LoVo (cell line): ENCODE measurements around the gene EPC1.
"Not testable (repeated sequence)": the region's sequence is repeated elsewhere in the genome, so short reads cannot be mapped to it uniquely, and the experiment has no call there.

Experiments used
- DNase-seq: peaks from one replicate; pipeline ENCODE4 v3.0.0-alpha.2; 2016; ENCODE audit warnings: low spot score

The EPC1 gene, protein sequence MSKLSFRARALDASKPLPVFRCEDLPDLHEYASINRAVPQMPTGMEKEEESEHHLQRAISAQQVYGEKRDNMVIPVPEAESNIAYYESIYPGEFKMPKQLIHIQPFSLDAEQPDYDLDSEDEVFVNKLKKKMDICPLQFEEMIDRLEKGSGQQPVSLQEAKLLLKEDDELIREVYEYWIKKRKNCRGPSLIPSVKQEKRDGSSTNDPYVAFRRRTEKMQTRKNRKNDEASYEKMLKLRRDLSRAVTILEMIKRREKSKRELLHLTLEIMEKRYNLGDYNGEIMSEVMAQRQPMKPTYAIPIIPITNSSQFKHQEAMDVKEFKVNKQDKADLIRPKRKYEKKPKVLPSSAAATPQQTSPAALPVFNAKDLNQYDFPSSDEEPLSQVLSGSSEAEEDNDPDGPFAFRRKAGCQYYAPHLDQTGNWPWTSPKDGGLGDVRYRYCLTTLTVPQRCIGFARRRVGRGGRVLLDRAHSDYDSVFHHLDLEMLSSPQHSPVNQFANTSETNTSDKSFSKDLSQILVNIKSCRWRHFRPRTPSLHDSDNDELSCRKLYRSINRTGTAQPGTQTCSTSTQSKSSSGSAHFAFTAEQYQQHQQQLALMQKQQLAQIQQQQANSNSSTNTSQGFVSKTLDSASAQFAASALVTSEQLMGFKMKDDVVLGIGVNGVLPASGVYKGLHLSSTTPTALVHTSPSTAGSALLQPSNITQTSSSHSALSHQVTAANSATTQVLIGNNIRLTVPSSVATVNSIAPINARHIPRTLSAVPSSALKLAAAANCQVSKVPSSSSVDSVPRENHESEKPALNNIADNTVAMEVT

DNA sequence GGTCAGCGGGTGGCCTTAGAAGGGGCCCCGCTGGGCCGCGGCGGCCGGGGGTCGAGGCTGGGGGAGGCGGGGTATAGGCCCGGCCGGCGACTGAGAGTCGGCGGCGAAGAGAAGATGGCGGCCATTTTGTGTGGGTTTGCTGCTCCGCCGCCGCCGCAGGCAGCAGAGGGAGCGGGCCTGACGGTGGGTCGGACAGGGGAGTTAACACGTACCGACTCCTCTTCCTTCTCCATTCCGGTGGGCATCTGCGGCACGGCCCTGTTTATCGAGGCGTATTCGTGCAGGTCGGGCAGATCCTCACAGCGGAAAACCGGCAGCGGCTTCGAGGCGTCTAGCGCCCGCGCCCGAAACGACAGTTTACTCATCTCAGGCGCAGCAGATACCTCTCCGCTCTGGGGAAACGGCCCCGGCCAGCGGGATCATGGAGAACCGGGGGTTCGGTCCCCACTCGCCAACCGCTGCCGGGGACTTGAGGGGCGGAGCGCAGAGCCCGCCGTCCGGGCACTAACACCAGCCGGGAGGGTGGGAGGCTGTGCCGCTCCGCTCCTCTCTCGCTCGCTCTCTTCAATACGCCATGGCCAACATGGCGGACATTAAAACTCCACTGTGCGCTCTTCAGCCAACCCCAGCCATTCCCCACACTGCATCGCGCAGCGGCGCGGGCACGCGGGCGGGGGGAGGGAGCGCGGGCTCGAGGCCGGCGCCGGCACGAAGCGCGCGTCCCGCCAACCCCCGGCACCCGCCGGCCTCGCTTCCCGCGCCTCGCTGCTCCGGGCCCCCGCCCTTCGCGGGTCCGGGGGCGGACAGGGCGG lies at the start of gene EPC1:
TSS of gene EPC1 (minus strand) at position 608 of the 812 bp plus-strand sequence. CDS start at position 365, 243 bp downstream.
- DNase-seq, result peak; percentile 86

DNA sequence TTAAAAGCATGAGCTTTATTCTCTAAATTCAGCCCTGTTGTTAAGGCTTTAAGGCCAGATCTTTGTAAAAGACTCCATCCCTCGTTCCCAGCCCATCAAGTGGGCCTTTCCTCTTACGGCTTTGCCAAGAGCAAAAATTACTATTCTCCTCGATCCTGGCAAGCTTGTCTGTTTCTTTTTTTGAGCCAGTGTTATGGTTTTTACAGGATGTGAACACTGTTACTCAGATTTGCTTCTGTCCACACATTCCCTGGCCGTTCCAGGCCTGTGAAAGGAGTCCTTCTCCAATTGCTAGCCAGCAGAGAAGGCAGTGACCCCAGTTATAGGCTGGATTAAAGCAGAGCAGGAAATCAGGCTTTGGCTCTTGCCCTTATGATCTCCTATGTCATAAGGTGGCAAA lies 47.0 kb upstream of the EPC1 start:
- DNase-seq, result no peak

DNA sequence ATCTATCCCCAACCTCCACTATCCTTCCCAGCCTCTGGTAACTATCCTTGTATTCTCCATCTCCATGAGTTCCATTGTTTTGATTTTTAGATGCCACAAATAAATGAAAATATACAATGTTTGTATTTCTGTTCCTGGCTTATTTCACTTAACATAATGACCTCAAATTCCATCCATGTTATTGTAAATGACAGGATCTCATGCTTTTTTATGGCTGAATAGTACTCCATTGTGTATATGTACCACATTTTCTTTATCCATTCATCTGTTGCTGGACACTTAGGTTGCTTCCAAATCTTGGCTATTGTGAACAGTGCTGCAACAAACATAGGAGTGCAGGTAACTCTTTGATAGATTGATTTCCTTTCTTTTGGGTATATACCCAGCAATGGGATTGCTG lies 45.3 kb upstream of the EPC1 start:
- DNase-seq, result not testable (repeated sequence)

DNA sequence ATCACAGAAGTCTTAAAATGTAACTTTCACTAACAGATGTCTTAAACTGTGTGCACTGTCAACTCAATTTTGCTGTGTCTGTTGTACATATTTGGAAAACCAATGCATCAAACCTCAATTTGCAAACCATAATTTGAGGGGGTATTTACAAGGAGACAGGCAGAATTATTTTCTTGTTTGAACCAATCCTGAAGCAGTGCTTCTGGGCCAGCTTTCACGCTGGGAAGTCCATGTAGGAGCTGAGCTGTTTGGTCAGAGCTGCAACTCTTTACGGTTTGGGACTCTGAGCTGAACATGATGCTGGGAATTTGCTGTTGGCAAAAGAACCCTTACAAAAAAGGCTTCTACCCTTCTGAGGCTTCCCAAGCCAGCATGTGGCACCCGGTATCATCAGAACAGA lies 43.2 kb upstream of the EPC1 start:
- no peak for DNase-seq

DNA sequence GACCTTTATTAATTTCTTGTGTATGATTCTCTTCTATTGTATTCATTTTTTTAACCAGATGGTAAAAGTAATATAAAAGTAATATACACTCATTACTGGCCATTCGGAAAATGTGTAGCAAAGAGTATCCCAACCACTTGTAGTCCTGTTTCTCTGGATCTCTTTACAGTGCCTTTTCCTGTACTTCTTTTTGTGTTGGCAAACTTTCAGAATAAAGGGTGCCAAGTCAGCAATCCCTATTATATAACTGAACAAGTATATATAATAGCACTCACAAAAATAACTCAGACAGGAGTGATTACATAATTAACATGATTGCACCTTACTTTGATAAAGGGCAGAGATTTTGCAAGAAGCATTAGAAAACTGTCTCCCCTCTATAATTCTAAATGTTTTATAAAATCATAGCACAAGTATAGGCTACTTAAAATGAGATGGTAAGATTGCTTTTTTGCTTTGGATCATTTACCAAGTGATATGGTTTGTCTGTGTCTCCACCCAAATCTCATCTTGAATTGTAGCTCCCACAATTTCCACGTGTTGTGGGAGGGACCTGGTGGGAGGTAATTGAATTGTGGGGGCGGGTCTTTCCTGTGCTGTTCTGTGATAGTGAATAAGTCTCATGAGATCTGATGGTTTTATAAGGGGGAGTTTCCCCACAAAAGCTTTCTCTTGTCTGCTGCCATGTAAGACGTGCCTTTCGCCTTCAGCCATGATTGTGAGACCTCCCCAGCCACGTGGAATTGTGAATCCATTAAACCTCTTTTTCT lies 41.5 kb upstream of the EPC1 start:
- DNase-seq, result no peak

DNA sequence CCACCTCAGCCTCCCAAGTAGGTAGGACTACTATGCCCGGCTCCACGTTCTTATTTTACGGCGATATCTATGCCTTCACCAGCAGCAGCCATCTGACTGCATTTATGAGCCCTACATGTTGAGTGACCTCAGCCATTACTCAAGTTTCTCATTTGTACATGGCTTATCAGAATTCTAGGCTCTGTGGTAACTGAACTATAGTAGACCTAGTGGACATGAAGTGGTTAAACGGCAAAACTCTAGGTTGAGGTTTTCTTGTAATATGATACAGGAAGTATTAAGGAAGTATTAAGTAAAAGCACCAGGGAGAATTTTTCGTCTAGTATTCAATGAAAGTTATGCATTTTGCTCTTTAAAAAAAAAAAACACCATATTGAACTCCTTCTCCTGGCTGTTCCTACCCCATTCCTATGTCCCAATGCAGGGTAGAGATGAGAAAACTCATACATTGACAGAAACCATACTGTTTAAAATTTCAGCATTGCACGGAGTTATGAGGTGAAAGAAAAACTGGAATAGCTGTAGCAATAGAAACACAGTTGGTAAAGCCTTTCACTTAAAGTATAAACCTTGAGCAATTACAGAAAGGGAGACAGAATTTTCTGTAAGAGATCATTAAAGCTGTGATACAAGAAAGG lies 39.8 kb upstream of the EPC1 start:
- DNase-seq, result no peak

DNA sequence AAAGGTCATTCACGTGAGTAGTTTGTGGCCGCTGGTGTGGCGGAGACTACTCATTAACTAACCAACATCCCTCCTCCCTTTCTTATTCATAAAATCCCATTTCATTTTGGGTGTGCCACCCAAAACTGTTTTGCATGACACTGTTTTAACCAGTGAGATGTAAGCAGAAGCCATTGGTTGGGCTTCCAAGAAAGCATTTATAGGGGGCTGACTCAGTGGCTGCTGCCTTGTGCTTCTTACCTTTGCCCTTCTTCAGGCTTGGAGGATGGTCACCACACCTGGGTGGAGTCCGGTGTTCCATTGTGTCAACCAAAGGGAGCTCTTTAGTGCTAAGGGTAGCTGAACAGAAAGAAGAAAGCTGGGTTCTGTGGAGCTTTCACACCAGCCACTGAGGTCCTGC lies 37.2 kb upstream of the EPC1 start:
- peak; percentile 85 for DNase-seq

DNA sequence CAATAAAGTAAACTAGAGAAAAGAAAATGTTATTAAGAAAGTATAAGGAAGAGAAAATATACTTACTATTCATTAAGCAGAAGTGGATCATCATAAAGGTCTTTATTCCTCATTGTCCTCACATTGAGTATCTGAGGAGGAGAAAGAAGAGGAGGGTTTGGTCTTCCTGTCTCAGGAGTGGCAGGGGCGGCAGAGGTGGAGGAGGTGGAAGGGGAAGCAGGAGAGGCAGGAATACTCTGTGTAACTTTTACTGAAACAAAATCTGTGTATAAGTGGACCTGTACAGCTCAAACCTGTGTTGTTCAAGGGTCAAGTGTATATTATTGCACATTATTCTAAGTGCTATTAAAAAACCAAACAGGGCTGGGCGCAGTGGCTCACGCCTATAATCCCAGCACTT lies 34.2 kb upstream of the EPC1 start:
- DNase-seq, result no peak

DNA sequence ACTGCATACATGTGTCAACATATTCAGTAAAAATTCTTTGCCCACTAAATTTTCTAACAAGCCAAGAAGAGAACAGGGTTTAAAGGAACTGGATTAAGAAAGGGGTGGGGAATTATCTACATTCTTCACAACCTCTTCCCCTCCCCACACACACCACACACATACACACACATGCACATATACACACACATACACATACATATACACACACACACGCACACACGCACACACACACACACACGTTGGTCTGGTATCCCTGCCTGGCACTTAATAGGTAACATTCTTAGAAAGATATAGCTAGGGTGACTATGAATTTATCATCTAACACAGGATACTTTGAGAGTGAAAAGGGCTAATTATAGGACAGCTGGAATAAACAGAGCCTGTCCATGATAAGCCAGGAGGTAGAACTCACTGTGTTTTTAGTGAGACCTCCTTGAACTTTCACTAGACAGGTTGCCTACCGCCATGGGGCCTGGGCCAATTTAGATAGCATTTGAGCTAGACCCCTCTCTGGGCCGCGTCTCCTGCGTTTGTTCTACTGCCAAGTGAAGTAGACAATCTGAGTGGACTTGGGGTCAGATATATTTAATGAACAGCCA lies 33.1 kb upstream of the EPC1 start:
- DNase-seq, result no peak

DNA sequence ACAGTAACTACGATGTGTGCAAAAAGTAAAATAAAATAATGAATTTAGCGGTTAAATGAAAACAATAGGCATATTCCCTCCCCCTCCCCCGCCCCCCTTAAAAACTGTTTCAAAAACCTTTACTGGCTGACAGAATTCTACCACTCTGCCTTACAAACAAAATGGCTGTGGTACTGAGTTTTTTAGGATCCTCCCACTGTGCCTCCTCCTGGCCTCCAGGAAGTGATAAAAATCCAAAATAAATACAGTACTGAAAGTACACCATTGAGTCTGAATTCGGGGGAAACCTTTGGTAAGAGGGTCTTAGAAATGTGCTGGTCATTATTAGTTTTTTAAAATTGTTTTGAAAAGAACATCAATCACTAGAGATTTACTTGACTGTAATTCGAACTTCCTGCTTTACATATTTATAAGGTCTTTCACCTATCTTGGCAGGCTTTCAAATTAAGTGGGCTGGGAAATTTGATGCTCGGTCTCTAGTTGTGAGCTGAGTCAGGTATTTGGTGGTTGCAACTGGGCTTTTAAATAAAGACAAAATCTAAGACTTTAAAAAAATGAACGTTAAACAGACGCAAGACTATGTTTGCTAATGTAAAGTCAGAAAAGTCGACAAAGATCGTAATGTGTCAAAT lies 32.5 kb upstream of the EPC1 start:
- DNase-seq, result peak; percentile 55

DNA sequence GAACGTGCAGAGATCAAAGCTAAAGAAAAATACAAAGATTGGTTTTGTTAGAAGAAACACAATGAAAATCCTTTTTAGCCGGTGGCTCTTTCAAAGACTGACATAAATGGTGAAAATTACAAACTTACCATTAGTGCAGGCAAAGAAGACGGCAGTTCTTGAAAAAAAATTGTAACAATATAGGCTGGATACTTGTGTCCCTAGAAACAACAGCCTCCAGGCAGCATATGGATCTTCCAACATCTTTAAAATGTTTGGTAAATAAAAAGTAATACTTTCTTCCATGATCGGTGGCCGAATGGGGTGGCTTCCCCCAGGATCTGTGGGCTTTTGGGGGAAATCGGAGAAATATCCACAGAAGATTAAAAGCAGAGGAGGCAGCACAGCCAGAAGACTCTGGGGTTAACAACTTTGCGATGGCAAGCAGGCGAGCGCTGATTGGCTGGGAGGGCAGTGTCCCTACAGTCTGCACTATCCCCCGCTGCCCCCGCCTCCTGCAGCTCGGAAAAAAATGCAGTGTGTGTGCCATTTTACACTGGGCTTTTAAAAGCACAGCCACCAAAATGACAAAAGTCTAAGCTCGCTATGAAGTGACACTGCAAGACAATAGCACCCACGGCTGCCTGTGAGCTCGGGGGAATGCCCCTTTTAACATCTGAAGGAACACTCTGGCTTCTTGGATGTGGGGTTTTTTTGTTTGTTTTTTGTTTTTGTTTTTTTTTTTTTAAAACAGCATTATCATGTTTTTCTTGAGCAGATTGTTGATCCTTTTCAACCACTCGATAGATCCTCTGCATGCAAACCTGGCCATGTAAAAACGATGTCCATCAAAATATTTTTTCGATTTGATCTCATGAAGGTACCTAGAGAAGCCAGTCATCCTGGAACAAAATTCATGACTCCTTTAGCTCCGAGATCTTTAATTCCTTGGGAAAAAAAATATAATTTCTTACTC lies 31.7 kb upstream of the EPC1 start:
- peak; percentile 89 for DNase-seq

DNA sequence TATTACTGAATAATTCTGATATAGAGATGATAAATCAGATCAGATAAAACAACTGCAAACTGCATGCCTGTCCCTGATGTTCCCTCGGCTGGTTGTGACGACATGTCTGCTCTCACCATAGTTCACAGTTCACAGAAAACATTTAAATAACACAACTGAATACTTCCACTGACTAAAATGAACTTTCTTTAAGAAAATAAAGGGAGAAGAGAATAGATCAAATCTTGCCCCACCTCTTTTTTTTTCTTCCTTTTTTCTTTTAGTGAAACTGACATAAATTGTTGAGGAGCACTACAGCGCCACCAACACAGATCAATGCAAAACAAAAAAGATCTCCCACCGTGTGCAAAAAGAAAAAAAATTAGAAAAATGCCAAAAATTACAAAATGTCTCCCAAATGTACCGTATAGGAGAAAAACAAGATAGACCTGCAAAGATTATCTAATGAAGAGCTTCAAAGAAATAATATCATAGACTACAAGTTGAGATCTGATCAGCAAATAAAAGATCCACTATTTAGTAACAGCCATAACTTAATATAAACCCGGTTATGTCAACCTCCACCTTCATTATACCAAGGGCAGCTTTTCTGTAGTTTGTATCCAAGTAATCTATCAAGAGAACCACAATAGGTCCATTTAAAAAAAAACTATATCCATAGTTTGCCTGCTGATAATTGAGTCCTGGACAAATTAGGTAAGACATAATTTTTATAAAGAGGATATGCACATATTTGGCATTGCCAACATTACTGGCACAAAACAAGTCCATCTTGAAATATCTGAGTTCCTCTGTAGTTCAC lies 30.7 kb upstream of the EPC1 start:
- peak; percentile 49 for DNase-seq

DNA sequence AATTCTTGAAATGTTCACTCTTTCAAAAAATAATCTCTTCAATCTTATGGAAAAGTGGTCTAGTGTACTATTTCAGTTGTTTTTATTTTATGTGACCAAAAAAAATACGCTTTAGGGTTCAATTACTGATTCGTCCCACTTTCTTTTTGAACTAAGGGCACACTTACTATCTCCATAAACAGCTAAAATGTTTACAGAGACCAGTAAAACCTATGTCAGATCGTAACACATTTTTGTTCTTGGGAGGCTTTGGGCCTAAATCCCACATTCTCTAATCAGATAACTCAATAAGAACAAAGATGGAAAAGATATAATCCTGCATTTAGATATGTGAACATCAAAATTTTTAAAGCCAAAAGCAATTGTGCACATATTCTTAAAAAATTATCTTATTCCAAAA lies 29.8 kb upstream of the EPC1 start:
- no peak for DNase-seq

DNA sequence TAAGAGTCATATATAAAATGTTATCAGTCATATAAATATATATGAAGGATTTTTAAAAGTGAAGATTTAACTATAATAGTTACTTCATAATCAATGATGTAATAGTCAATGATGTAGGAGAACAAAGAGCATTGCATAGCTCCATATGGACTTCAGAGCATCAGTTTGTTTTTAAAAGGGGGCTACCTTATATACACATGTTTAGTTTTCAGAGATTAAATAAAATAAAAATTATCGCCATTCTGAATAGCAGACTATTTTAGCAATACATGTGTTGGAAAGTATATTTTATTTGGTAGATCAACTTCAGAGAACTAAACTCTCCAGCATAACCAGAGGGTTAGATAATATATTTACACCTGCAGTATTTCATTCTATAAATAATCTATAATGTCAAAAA lies 29.1 kb upstream of the EPC1 start:
- DNase-seq, result no peak

DNA sequence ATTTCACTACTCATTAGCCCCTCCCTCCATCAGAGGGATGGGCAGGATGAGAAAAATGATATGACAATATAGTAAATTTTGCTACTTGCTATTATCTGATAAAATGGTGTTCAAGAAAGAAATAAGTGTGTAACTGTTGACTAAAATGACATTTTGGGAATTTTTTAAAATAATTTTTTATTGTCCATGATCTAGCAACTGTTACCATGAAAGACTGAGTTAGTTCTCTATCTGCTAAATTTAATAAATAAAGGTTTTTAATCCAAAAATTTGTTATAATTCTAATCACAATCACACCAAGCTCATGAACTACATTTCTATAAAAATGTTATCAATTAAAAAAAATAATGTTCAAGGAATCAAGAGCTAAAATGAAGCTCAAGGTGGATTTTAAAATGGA lies 28.7 kb upstream of the EPC1 start:
- no peak for DNase-seq

DNA sequence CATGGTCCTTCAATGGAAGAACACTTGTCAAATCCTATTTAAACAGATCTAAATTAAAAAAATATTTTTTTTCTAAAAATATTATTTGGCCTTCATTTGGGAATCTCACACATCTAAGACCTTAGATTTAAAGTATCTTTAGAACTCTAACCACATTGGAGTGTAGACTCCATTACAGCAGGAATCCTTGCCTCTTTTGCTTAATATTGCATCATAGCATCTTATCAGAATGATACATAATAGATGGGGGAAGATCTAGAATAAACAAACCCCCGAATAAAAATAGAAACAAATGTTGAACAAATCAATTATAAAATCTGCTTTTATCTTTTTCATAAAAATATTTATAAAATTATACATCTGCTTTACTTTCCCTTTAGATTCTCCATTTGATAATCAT lies 27.6 kb upstream of the EPC1 start:
- no peak for DNase-seq

DNA sequence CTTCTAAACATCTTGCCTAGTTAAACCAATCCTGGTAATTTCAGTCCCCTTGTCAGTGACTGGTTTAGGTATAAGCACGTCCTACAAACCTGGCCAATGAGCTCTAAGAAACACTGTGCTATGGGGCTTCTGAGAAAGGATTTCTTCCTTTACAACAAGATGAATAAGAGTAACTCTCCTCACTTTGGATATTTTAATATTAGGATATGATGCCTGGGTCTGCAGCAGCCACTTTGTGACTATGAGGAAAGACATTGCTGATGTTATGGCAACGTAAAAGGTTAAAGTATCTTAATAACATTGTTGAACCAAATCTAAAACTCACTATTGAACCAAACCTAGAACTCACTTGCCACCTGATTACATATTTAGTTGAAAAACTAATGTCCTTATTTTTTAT lies 26.5 kb upstream of the EPC1 start:
- DNase-seq, result no peak

DNA sequence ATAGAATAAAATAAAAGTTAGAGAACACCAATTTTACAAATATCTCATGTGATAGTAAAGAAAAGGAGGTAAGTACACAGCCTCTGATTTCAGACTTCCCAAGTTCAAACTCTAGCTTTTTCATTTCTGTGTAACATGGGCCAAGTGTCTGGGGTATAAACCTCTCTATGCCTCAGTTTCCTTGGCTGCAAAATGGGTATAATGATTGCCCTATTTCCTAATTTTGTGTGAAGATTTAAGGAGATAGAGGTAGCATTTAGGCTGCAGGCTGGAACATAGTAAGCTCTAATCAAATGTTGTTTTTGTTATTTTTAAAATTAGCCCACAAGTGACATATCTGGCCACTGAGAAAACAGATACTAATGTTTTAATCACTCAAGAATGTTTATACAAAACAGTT lies 26.1 kb upstream of the EPC1 start:
- no peak for DNase-seq
